ENCODE measurements around the gene ALOX12B. TPM values are rescaled to one million over a fixed set of nuclear protein-coding genes. Genes with fewer than 3 reads are reported as not detected.

Gene ALOX12B
- not detected for total RNA-seq

GRCh38 chr17:8087075-8087951, at the start of gene ALOX12B:
Gene ALOX12B, minus strand, starts transcription at chr17:8087716. Its CDS starts 274 bp downstream, at chr17:8087442.
- DNase-seq (ENCODE audit: low spot score in 2 of 2), result no peak
- no peak for FAIRE-seq

DNA sequence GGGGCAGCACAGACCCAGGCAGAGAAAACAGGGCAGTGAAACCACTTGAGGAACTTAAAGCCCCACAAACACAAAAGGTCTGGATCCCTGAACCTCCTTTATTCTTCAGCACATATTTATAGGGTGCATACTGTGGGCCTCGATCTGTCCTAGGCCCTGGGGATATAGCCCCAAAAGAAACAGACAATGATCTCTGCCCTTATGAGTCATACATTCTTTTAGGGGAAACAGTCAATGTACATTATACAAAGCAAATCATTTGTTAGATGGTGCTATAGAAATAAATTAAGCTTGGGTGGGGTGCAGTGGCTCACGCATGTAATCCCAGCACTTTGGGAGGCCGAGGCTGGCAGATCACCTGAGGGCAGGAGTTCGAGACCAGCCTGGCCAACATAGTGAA, 46.4 kb upstream of the ALOX12B start:
- FAIRE-seq (no peak), DNase-seq (ENCODE audit: low spot score in 2 of 2) (no peak)

GRCh38 chr17:8133399-8133798, 45.9 kb upstream of the ALOX12B start:
- DNase-seq (ENCODE audit: low spot score in 2 of 2), result no peak
- FAIRE-seq, result no peak

GRCh38 chr17:8131844-8132441, 44.4 kb upstream of the ALOX12B start:
- no peak for FAIRE-seq
- no peak for DNase-seq (ENCODE audit: low spot score in 2 of 2)

DNA sequence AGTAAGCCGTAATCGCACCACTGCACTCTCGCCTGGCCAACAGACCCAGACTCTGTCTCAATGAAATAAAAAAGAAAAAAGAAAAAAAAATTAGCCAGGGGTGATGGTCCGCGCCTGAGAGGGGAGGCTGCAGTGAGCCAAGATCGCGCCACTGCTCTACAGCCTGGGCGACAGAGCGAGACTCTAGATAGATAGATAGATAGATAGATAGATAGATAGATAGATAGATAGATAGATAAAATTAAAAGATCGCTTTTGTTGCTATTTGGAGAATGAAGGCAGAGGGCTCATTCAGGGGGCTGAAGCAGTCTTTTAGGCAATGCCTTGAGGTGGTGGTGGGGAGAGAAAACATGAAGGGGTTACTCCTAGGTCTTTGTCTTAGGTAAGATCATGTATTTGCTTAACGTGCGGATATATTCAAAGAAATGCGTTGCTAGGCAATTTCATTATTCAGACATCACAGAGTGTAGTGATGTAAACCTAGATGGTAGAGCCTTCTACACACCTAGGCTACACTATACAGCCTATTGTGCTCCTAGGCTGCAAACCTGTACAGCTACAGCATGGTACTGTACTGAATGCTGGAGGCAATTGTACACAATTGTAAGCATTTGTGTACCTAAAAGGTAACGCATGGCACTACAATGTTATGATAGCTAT, 40.7 kb upstream of the ALOX12B start:
- no peak for DNase-seq (ENCODE audit: low spot score in 2 of 2)
- no peak for FAIRE-seq

DNA sequence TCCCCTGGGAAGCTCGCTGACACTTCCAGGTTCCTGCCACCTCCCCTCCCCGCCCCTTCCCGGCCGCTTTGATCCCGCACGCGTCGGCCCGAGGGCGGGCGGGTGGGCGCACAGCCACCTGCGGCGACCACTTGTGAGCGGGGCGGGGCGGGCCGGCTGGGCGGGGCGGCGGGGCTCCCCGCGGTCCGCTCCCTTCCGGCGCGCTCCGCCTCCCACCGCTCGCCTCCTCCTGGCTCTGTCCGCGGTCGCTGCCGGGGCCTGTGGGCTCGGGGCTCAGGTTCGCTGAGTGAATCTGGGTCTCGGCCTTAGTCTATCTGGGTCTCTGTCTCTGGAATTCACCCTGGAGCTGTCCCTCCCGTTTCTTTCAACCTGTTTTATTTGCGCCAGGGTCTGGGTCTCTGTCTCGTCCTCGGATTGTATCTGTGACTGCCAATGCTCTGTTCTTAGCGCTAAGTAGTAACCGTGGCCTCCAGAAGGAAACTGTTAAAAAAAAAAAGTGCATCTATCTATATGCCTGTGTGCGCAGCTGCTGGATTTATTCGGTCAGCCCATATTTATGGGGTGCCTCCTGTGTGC, 39.1 kb upstream of the ALOX12B start:
- DNase-seq (ENCODE audit: low spot score in 2 of 2) (peak; percentile 65 to 72), FAIRE-seq (no peak)

DNA sequence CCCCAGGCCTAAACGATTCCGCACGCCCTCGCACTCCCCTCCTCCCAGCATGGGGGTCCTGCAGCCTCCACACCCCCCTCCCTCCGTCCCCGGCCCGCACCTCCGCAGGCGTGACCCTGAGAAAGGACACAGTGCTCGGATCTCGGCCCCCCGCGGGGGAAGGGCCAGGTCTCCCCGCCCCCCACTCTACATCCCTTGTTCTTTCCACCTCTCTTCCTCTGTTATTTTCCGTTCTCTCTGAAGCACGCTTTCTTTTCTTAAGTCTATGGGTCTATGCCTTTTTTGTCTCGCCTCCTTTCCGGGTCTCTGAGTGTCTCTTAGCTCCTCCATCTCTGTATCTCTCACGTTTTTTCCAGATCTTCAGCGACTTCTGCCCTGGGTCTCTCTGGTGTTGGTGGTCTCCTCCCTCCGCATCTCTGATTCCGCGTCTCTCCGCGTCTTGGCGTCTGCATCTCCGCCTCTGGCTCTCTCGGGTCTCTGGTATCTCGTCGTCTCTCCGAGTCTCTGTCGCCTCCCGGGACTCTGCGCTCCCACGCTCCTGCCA, 38.5 kb upstream of the ALOX12B start:
- DNase-seq (ENCODE audit: low spot score in 2 of 2) (peak in 1 of 2 donors; percentile 50), FAIRE-seq (no peak)

DNA sequence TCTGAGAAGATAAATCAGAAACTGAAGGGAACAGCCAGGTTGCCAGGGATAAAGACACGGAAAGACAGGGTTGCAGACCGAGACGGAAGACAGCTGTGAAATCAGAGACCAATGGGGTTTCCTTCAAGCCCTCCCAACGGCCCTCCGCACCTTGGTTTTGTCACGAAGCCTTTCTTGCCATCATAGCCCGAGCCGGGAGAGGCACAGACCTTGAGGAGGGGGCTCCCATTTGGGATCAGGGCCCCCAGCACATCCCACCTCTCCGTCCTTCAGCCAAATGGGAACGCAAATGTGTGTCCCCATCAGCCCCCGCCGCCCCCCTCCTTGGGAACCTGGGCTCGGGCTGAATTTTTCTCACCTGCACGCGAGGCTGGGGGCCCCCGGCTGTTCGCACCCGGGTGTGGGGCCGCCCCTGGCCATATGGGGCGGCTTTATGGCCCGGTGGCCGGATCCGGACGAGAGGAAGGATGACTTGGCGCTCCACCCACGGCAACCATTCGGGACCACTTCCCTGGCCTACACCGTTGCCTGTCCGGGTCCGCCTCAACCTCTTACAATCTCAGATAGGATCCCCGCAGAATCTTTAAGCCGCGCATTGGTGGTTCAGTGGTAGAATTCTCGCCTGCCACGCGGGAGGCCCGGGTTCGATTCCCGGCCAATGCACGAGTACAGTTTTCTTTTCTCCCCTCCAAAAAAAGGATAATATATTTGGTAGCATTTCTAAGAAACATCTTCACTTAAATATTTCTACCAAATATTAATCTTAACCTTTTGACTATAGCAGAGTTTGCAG, 37.8 kb upstream of the ALOX12B start:
- DNase-seq (ENCODE audit: low spot score in 2 of 2), result peak; percentile 82 to 88
- no peak for FAIRE-seq

GRCh38 chr17:8124350-8125153, 37.0 kb upstream of the ALOX12B start:
- no peak for DNase-seq (ENCODE audit: low spot score in 2 of 2)

GRCh38 chr17:8123695-8124349, 36.3 kb upstream of the ALOX12B start, which contains the start of gene HES7:
Gene HES7, minus strand, starts transcription at chr17:8124106. Its CDS starts 22 bp downstream, at chr17:8124084.
- FAIRE-seq (no peak), DNase-seq (ENCODE audit: low spot score in 2 of 2) (no peak)

More at GRCh38 chr17:8124350-8125153, 37.0 kb upstream of the ALOX12B start:
- no peak for FAIRE-seq

DNA sequence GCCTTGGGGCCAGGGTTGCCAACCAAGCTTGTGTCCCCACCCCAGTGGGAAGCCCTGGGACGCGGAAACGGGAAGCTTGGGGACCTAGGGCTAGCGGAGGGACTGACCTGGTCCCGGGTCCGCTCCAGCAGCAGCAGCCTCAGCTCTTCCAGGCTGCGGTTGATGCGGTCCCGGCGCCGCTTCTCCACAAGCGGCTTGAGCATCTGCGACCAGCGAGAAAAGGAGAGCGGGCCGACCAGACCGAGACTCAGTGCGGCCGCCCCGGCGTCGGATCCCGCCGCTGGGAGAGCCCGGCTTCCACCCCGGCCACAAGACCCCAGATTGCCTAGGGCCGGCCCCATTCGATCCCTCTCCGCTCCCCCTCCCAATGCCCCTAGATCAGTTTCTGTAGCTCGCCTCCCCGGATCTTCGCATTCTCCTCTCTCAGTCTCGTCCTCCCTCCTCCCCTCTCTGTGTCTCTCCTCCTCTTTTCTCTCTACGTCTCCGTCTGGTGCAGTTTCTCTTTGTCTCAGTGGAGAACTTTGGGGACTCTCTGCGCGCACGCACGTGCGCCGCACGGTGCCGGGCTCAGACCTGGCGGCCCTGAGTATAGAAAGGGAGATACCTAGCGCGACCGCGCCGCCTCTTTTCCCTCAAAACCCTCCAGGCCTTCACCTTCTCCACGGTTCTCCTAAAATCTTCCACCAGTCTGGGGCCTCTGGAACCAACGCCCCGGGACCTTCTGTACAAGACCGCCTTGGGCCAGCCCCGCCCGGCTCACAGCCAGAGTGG, 35.6 kb upstream of the ALOX12B start:
- no peak for FAIRE-seq

GRCh38 chr17:8122422-8122923, 35.0 kb upstream of the ALOX12B start:
- DNase-seq (ENCODE audit: low spot score in 2 of 2), result no peak
- no peak for FAIRE-seq

More for the DNA sequence above, 35.6 kb upstream of the ALOX12B start:
- DNase-seq (ENCODE audit: low spot score in 2 of 2), result no peak

DNA sequence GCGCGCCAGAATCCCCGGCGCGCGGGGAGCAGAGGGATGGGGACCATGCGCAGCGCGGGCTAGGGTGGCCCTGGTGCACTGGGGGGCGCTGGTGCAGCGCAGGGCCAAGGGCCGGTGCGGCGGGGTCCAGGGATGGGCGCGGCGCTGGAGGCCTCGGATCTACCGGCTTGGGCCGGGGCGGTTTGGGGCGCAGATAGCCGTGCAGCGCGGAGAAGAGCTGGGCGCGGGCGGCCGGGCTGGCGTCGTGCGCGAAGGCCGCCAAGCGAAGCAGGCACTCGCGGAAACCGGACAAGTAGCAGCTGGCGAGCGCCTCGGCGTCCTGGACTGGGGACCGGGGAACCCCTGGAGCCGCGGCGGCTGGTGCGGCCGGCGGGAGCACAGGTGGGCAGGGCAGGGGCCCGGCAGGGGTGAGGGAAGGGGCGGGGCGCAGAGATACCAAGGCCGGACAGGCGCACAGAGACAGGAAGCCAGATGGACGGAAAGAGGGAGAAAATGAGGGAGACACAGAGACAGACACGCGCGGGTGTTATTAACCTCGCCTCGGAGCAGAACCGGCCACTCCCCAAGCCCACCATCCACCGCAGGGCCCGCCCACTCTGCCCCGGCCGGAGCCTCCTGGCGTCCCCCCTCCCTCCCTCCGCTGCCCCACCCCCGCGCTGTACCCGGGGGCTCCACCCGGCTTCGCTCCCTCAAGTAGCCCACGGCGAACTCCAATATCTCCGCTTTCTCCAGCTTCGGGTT, 34.3 kb upstream of the ALOX12B start:
- no peak for FAIRE-seq
- DNase-seq (ENCODE audit: low spot score in 2 of 2), result peak; percentile 65 to 77

GRCh38 chr17:8121407-8121680, 33.8 kb upstream of the ALOX12B start:
- FAIRE-seq, result no peak

GRCh38 chr17:8120520-8121406, 33.2 kb upstream of the ALOX12B start:
- no peak for FAIRE-seq
- DNase-seq (ENCODE audit: low spot score in 2 of 2), result peak in 1 of 2 donors; percentile 68

More at GRCh38 chr17:8121407-8121680, 33.8 kb upstream of the ALOX12B start:
- DNase-seq (ENCODE audit: low spot score in 2 of 2), result no peak

Data from frontal cortex (tissue), 4 donors.